ENCODE measurements around the gene SNAPC2.

DNA sequence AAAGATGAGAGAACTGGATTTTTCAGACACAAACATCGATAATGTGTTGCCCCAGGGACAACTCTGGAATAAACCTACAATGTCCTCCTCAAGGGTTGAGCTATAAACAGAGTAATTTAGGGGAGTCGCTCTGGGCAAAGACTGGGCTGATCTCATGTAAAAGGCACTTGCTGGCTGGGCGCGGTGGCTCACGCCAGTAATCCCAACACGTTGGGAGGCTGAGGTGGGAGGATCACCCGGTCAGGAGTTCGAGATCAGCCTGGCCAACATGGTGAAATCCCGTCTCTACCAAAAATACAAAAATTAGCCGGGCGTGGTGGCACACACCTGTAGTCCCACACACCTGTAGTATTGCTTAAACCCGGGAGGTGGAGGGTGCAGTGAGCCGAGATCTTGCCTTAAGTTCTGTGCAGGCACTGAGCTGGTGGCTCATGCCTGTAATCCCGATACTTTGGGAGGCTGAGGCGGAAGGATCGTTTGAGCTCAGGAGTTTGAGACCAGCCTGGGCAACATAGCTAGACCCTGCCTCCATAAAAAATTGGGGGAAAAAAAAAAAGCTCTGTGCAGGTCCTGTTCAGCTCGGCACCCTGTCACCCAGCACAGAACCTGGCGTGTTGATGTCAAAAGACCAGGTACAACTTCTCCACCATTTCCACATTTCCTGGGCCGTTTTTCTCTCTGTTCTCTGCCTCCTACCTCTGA is 21.9 kb downstream of the SNAPC2 start:
- TF ChIP-seq, protein P1, sequence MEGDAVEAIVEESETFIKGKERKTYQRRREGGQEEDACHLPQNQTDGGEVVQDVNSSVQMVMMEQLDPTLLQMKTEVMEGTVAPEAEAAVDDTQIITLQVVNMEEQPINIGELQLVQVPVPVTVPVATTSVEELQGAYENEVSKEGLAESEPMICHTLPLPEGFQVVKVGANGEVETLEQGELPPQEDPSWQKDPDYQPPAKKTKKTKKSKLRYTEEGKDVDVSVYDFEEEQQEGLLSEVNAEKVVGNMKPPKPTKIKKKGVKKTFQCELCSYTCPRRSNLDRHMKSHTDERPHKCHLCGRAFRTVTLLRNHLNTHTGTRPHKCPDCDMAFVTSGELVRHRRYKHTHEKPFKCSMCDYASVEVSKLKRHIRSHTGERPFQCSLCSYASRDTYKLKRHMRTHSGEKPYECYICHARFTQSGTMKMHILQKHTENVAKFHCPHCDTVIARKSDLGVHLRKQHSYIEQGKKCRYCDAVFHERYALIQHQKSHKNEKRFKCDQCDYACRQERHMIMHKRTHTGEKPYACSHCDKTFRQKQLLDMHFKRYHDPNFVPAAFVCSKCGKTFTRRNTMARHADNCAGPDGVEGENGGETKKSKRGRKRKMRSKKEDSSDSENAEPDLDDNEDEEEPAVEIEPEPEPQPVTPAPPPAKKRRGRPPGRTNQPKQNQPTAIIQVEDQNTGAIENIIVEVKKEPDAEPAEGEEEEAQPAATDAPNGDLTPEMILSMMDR (IDR thresholded peaks at IDR 0.05): no peak
- TF ChIP-seq TCF7 (CRISPR knock-in tag; IDR thresholded peaks at IDR 0.05; ENCODE audit: low read depth) (no peak), CREM (CRISPR knock-in tag; IDR thresholded peaks at IDR 0.05) (no peak)
- TF ChIP-seq, protein P2, sequence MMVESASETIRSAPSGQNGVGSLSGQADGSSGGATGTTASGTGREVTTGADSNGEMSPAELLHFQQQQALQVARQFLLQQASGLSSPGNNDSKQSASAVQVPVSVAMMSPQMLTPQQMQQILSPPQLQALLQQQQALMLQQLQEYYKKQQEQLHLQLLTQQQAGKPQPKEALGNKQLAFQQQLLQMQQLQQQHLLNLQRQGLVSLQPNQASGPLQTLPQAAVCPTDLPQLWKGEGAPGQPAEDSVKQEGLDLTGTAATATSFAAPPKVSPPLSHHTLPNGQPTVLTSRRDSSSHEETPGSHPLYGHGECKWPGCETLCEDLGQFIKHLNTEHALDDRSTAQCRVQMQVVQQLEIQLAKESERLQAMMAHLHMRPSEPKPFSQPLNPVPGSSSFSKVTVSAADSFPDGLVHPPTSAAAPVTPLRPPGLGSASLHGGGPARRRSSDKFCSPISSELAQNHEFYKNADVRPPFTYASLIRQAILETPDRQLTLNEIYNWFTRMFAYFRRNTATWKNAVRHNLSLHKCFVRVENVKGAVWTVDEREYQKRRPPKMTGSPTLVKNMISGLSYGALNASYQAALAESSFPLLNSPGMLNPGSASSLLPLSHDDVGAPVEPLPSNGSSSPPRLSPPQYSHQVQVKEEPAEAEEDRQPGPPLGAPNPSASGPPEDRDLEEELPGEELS (CRISPR knock-in tag; IDR thresholded peaks at IDR 0.05): no peak

Data from WTC11 (cell line).